GM18502 (cell line): ENCODE results near the gene FNIP1.
"Not testable (repeated sequence)": the region's sequence is repeated elsewhere in the genome, so short reads cannot be mapped to it uniquely, and the experiment has no call there.

Experiments
- ATAC-seq: cut with Tn5 transposase; IDR thresholded peaks from one replicate; pipeline ENCODE4 v1.9.1; 2021; ENCODE audit warnings: mild to moderate bottlenecking; ENCODE audit not compliant: unreplicated experiment, poor library complexity

Gene FNIP1

GRCh38 chr5:131615957-131616356, 180.9 kb downstream of the FNIP1 start:
- ATAC-seq, result no peak

DNA sequence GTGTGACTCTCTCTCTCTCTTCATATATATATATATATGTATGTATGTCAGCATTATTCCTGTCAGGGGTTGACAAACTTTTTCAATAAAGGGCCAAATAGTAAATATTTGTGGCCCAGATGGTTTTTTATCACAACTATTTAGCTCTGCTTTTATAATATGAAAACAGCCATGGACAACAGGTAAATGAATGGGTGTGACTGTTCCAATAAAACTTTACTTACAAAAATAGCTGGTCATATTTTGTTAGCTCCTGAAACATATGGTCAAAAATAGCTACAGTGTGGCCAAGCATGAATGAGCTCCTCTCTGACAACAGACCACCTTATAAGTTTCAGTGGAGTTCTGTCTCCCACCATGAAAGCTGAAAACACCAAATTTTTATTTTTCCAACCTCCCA, 183.4 kb downstream of the FNIP1 start:
- ATAC-seq, result no peak

DNA sequence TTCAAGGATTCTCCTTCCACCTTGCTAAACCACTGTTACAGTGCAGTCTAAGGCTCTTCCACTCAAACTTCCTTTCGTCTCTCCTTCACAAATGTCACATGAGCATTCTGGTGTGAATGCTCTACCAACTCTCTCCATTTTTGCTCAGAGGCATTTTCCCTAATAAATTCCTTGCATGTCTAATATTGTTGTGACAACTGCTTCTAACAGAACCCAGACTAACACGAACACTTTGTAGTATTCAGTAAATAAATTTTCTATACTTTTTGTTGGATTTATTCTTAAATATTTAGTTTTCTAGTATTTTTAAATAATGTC, 185.8 kb downstream of the FNIP1 start:
- no peak for ATAC-seq

DNA sequence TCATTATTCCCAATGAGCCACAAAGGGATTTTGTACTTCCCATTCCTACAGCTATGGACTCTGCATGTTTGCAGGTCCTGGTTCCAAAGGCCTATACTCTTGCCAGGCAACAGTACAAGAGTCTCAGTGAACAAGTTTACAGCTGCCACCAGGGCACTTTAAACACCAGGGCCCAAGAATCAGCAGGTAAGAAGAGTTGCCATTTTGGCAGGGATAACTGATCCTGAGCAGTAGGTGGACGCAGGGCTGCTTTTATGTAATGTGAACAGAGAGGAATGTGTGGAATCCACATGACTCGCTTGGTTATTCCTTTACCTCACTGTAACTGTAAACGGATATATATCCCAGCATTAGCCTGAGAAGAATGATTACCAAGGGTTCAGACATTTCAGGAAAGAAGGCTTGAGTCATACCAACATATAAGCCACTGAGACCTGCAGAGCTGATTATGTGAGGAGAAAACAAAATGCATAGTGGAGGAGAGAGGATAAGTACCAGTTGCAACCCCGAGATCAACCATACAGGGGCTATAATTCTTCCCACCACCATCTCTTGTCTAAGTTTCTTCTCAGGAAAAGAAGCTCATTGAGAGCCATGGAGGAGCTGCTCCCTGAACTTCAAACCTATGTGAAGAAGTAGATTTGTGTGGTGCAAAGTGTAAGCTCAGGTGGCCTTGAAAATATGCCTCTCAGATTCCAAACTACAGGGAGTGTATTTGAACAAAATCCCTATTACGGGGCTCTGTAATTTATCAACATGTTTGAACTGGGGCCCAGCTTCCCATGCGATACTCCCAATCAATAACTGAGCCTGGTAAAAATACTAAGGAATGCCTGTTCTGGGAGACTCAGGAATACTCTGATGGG, 186.4 kb downstream of the FNIP1 start:
- ATAC-seq, result no peak

DNA sequence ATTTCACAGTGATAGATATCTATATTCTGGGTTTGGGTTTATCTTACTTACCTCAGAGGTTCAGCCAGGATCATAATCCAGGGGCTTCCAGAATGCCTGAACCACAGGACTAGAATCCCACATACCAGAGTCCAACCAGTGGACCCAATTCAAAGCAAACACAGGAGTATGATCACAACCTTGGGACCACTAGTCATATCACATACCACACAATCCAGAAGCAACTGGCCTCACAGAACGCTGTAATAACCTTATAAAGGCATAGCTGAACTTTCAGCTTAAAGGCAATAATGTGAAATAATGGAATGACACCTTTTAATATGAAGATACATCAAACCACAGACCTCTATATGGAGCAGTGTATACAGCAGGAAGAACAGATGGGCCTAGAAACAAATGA, 187.0 kb downstream of the FNIP1 start:
- no peak for ATAC-seq

- ATAC-seq, result no peak
These were observed 188.2 kb downstream of the FNIP1 start for GRCh38 chr5:131608597-131608996.

- ATAC-seq, result no peak
These were observed 188.8 kb downstream of the FNIP1 start for GRCh38 chr5:131607903-131608540.

DNA sequence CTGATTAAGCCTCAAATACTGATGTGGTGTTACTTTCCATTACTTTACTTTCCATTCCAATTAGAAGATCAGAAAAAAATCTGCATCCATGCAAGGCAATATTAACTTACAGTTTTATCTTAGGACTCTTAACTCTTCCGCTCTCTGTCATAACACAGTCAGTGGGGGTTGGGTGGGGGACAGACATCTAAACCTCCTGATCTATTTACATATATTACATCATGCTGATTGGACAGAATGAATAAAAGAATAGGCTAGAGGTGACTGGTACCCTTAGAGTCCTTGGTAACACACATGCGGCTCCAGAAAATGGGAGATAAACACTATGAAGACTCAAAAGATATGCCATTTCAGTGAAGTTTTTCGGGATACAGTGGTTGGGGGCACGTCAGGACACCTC, 189.4 kb downstream of the FNIP1 start:
- no peak for ATAC-seq

GRCh38 chr5:131605086-131605485, 191.7 kb downstream of the FNIP1 start:
- ATAC-seq, result no peak

GRCh38 chr5:131595088-131596033, 201.5 kb downstream of the FNIP1 start:
- ATAC-seq, result peak; percentile 75

GRCh38 chr5:131593921-131594320, 202.9 kb downstream of the FNIP1 start:
- no peak for ATAC-seq

- not testable (repeated sequence) for ATAC-seq
These were observed 203.4 kb downstream of the FNIP1 start for GRCh38 chr5:131593436-131593835.
